ENCODE results near the gene HDX.
A peak's percentile ranks its signal among the peaks of the same experiment; 100 is the strongest.
"Not testable (repeated sequence)": the region's sequence is repeated elsewhere in the genome, so short reads cannot be mapped to it uniquely, and the experiment has no call there.

The HDX gene

GRCh38 chrX:84501798-84502628, at the start of gene HDX:
HDX (minus strand) TSS chrX:84502453; CDS start chrX:84475397, 27,056 bp downstream.
- in situ Hi-C loops (cut with HindIII; ENCODE audit: low sequenced_read_pairs) = no loop called here
- TF ChIP-seq CTCF (IDR thresholded peaks at IDR 0.05; ENCODE audit: low read depth, low read length) = no peak
- H3K4me3 ChIP-seq (ENCODE audit: low read depth, low read length) = peak within 1 kb of the TSS; percentile 73
- DNase-seq (ENCODE audit: low read depth, low spot score) = peak; percentile 86

- DNase-seq (ENCODE audit: low read depth, low spot score); H3K4me3 ChIP-seq (ENCODE audit: low read depth, low read length); in situ Hi-C loops (cut with HindIII; ENCODE audit: low sequenced_read_pairs): not testable (repeated sequence)
These were observed 39.1 kb upstream of the HDX start for GRCh38 chrX:84541315-84541714.

GRCh38 chrX:84537627-84538026, 35.4 kb upstream of the HDX start:
- H3K4me3 ChIP-seq (ENCODE audit: low read depth, low read length); DNase-seq (ENCODE audit: low read depth, low spot score); in situ Hi-C loops (cut with HindIII; ENCODE audit: low sequenced_read_pairs): not testable (repeated sequence)

- no peak for DNase-seq (ENCODE audit: low read depth, low spot score)
- TF ChIP-seq CTCF (IDR thresholded peaks at IDR 0.05; ENCODE audit: low read depth, low read length) = no peak
- H3K4me3 ChIP-seq (ENCODE audit: low read depth, low read length) = no peak overlapping the region
- in situ Hi-C loops (cut with HindIII; ENCODE audit: low sequenced_read_pairs) = no loop called here
These were observed 13.8 kb downstream of the HDX start for GRCh38 chrX:84488426-84488825.

GRCh38 chrX:84487365-84488353, 14.6 kb downstream of the HDX start:
- TF ChIP-seq CTCF (IDR thresholded peaks at IDR 0.05; ENCODE audit: low read depth, low read length) = no peak
- DNase-seq (ENCODE audit: low read depth, low spot score) = no peak
- H3K4me3 ChIP-seq (ENCODE audit: low read depth, low read length) = no peak overlapping the region
- in situ Hi-C loops (cut with HindIII; ENCODE audit: low sequenced_read_pairs) = no loop called here

- in situ Hi-C loops (cut with HindIII; ENCODE audit: low sequenced_read_pairs) = no loop called here
- no peak overlapping the region for H3K4me3 ChIP-seq (ENCODE audit: low read depth, low read length)
- no peak for TF ChIP-seq CTCF (IDR thresholded peaks at IDR 0.05; ENCODE audit: low read depth, low read length)
- DNase-seq (ENCODE audit: low read depth, low spot score) = no peak
These were observed 23.2 kb downstream of the HDX start for GRCh38 chrX:84479086-84479485.

GRCh38 chrX:84477114-84477513, 25.1 kb downstream of the HDX start:
- H3K4me3 ChIP-seq (ENCODE audit: low read depth, low read length) = no peak overlapping the region
- no peak for TF ChIP-seq CTCF (IDR thresholded peaks at IDR 0.05; ENCODE audit: low read depth, low read length)
- DNase-seq (ENCODE audit: low read depth, low spot score) = no peak
- in situ Hi-C loops (cut with HindIII; ENCODE audit: low sequenced_read_pairs) = no loop called here

All from astrocyte of the spinal cord (primary cell).